HG02884 (cell line): ENCODE measurements around the gene HEPACAM.

Experiments used
- ATAC-seq: cut with Tn5 transposase; IDR thresholded peaks from one replicate; pipeline ENCODE4 v1.9.1; 2021; ENCODE audit warnings: mild to moderate bottlenecking, moderate library complexity; ENCODE audit not compliant: unreplicated experiment

The HEPACAM gene

GRCh38 chr11:124943254-124943616 is 7.4 kb upstream of the HEPACAM start:
- ATAC-seq, result no peak

DNA sequence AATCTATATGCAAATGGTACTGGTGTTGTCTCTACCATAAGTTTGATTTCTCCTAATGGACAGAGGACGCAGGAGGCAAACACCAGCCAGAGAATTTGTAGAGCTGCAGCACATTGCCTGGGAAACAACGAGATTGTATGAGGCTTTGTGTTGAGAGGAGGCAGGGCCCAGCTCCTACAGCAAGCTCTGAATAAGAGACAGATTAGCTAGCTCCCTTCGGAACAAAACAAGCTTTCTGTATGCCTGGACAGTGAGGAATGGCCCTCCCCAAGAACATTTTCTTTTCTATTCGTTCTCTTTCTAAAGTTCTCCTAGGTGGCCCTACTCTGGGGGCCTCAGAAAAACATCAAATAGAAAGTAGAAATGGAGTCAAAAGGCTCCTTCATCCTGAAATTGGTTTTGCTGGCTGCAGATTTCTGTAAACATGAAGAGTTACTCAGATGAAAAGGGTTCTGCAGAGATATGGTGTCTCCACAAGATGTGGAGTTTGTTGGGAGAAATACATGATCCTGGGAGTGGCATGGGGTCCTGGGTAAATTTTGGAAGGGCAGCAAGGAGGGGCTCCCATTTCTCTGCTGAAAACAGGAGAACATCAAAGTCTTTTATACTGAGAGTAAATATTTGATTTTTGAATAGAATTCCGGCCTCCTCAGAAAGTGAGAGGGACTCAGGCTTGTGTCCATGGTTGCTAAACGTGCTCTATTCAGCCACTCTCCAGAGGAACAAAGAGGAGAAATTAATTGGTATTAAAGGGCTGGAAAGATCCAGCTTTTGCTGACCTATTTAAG is 6.8 kb upstream of the HEPACAM start:
- ATAC-seq, result no peak

GRCh38 chr11:124941703-124942102 is 5.9 kb upstream of the HEPACAM start:
- peak; percentile 82 for ATAC-seq

GRCh38 chr11:124938970-124939369 is 3.1 kb upstream of the HEPACAM start:
- ATAC-seq, result no peak

GRCh38 chr11:124938206-124938765 is 2.4 kb upstream of the HEPACAM start:
- ATAC-seq, result no peak

DNA sequence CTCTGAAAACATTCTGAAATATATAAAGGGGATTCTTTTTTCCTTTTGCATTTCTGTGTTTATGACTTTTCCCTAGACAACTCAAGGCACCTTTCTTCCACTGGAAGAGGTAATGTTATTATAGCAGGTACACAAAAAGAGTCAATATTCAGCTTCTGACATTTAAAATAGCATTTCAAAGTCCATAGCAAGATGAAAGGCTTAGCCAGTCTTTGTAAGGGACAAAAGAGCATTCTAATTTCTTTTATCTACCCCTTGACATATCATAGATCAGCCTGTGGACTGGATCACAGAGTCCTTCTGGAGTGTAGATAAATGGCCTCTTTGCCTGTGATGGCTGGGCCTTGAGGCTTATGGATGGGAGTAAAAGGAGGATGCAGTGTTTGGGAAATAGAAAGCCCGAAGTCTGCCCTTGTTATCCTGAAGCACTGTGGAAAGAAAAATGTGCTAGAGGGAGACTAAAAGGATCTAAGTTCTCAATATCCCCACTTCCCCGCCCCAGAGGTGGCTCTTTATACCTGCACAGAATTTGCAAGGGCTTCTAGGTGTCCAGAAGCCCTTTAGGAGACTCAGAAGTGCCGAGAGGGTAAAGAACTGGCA is 1.6 kb upstream of the HEPACAM start:
- no peak for ATAC-seq

GRCh38 chr11:124934862-124935547 is 842 bp downstream of the HEPACAM start:
- no peak for ATAC-seq

GRCh38 chr11:124930799-124931198 is 5.0 kb downstream of the HEPACAM start:
- ATAC-seq, result peak; percentile 86

DNA sequence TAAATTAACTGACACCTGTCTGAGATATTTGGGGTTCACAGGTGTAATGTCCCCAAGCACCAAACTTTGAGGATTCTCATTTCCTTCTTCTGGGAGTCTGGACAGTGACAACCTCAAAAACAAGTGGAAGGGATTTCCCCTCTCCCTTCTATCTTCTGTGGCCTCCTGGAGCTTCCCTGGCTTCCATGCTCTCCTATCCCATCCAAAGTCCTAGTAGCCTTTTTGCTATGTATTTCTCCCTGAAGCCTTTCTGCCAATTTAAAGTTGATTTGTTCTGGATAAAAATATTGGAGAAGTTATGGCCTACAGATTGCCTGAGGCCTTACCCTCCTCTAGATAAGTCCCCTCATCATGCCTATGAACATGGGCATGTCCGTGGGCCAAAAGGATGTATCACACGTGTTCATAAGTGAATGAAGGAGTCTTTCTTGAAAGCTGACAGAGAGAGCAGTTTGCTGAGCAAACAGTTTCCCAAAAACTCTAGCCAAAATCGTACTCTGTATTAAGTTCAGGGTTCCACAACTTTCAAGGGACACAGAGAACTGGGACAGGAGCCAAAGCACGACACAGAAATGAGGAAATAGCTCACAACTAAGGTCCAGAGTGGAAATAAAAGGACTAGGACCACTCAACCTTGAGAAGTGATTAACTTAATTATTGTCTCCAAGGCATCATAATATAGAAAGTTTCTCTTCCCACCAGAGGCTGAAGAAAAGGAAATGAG is 6.7 kb downstream of the HEPACAM start:
- ATAC-seq, result no peak

- ATAC-seq, result no peak
These were observed 12.6 kb downstream of the HEPACAM start for GRCh38 chr11:124923296-124923695.

GRCh38 chr11:124922831-124923230 is 13.0 kb downstream of the HEPACAM start:
- ATAC-seq, result no peak

DNA sequence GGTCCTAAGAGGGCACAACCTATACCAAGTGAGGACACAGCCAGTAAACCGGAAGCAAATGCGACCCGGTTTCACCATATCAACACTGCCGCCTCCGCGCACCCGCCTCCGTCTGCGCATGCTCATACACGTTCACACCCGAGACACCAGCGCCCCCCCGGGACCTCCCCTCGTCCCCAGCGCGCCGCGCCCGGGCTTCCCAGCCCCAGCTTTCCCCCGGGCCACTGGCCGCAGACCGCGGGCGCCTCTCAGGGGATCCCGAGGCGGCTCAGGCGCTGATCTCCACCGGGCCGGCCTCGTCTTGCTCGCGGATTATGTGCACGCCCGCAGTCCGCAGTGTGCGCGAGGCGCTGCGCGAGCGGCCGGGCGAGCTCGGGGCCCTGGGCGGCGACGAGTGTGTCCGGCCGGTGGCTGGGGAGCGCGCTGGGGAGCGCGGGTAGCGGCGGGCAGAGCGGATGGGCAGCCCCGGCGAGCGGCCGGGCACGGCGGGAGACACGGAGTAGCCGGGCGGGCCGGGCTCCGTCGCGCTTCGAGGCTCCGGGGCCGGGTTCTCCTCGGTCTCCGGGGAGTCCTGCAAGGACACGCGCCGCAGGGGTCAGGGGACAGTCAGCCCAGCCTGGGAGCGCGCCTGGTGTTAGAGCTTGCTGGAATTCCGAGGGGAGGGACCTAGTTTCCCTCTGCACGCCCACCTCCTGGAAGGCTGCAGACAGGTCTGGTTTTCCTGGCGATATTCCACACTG is 14.8 kb downstream of the HEPACAM start:
- peak; percentile 73 for ATAC-seq

DNA sequence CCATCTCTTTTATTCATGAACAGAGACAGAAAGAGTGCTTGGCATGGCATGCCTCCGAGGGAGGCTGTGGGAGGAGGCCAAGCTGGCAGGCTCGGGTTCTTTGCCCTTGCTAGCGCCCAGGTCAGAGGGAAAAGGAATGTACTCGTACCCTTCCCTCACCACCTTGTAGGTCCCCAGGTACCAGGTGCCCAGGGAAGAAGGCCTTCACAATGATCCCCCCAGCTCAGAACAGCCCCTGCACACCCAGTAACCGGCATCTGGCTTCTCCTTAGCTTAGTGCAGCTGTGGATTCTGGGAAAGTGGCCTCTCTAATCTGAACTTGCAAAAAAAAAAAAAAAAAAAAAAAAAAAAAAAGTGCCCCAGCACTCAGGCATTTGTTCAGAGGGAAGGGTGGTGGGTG is 15.5 kb downstream of the HEPACAM start:
- no peak for ATAC-seq

DNA sequence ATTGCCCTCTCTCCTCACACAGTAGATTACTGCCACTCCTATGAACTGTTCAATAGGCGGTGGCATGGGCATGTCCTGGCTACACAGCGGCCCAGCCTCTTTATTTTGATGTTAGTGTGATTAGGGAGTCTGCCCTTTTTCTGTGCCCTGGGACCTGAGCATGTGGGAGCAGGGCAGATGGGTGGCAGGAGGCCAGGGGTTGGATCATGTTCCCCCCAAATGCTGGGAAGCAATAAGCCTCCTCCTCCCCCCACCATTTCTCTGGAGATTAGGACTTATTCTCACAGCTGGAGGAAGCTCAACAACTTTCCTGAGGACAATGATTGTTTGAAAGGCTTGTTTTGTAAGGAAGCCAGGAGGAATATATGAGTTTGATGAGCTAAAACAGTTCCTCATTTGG is 15.9 kb downstream of the HEPACAM start:
- no peak for ATAC-seq

DNA sequence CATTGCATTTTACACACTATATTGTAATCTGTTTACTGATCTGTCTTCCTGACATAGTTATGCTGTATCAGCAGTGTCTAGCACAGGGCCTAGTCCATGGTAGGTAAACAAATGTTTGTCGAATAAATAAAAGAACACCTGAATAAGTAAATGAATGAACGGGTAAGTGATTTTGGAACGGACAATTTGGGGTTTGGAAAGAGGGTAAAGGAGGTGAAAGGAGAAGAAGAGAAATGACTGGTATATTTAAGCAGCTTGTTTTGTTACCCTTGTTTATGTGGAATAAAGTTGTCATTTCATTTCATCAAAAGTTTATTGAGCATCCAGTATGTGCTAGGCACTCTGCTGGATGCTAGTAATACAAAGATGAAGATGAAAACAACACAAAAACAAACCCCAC is 16.9 kb downstream of the HEPACAM start, which contains the start of gene HEPN1:
HEPN1 (plus strand) TSS at position 301 of the 400 bp plus-strand sequence.
- no peak for ATAC-seq

DNA sequence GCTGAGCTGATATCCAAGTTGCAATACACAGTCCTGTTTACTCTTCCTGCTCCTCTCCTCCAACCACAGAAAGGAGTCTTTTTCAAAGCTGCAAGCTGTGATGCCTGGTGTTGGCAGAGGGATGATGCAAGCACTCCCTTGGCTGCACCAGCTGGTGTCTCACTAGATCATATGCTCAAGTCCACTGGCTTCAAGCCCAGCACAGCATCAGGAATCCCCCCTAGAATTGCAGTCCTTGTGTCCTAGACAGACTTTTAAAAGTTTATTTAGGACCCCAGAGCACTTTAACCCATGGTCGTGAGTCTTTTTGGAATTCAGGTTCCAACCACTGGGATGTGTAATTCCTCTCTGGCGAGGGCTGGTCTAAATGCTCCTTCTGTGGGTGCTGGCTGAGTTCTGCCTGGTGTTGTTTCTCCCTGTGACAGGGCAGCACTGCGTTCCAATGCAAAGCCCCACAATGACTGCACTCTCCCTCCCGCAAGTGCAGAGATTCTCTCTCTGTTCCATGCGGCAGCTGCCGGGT is 18.7 kb downstream of the HEPACAM start:
- ATAC-seq, result no peak

DNA sequence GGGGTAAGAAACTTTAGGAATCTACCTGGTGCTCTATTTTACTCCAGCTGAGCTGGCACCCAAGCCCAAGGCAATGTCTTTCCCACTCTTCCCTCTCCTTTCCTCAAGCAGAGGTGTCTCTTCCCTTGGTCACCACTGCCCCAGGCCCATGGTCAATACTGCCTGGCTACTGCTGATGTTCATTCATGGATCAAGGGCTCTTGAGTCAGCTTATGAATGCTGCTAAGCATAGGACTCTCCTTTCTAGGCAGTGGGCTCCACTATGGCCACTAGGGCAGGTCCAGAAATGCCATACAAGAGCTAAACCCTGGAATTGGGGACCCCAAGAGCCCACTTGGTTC is 19.5 kb downstream of the HEPACAM start:
- no peak for ATAC-seq

DNA sequence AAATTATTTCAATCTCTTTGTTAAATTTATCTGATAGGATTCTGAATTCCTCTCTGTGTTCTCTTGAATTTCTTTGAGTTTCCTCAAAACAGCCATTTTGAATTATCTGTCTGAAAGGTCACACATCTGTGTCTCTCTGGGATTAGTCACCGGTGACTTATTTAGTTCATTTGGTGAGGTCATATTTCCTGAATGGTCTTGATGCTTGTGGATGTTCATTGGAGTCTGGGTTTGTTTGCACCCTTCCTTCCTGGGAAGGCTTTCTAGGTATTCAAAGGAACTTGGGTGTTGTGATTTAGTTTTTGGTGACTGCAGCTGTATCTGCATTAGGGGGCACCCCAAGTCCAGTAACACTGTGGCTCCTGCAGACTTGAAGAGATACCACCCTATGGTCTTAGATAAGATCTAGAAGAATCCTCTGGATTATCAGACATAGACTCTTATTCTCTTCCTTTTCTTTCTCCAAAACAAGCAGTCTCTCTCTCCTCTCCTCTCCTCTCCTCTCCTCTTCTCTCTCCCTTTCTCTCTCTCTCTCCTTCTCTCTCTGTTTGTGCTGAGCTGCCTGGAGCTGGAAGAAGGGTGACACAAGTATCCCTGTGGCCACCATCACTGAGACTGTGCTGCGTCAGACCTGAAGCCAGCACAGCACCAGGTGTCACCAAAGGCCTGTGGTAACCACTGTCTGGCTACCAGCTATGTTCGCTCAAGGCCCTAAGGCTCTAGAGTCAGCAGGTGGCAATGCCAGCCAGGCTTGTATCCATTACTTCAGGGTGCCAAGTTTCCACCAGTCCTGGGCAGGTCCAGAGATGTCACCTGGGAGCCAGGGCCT is 20.1 kb downstream of the HEPACAM start:
- no peak for ATAC-seq

DNA sequence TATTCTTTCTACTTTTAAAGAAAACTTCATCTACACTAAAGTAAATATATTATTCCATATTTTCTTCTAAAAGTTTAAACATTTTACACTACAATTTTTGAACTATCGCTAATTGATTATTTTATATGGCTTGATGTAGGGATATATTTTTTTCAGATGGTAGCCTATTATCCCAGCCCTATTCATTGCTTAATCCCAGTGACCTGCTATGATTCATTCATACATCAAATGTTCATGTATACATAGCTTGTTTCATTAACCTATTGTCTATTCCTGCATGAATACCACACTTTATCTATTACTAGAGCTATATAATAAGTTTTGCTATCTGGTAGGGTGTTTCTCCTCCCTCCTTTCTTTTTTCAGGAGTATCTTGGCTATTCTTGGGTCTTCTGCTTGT is 33.2 kb downstream of the HEPACAM start:
- ATAC-seq, result no peak
